Keratinocyte (primary cell): ENCODE measurements around the gene KRTAP1-1.

Experiments used
- CTCF ChIP-seq, 3 experiments: IDR thresholded peaks in 1 of 3; conservative IDR thresholded peaks in 1 of 3; optimal IDR thresholded peaks in 1 of 3; 2 replicates in 2 of 3; 3 replicates in 1 of 3; pipeline versions ENCODE3 to v1.5.1; 2011; ENCODE audit warnings: low read length in 3 of 3, mild to moderate bottlenecking in 3 of 3, moderate library complexity in 2 of 3, control low read depth in 1 of 3, inconsistent platforms in 1 of 3; ENCODE audit not compliant: insufficient read depth in 2 of 3; ENCODE audit errors: extremely low read depth in 1 of 3
- EZH2 ChIP-seq: IDR thresholded peaks from one replicate; pipeline ENCODE4 v1.6.1; 2012; ENCODE audit warnings: inconsistent platforms, mild to moderate bottlenecking, low read length, moderate library complexity

- TF ChIP-seq CTCF (optimal IDR thresholded peaks at IDR 0.05 in 1 of 3, IDR thresholded peaks at IDR 0.05 in 1 of 3, conservative IDR thresholded peaks at IDR 0.05 in 1 of 3; ENCODE audit: extremely low read depth in 1 of 3, insufficient read depth in 2 of 3, low read length in 3 of 3), result no peak
- no peak for TF ChIP-seq EZH2
These were observed 47.4 kb downstream of the KRTAP1-1 start, which contains the start of gene KRTAP3-3 for GRCh38 chr17:40993839-40994238.
